DND-41 (cell line): Measurements from ENCODE around the gene FCGR1A.
"Not testable (repeated sequence)": the region's sequence is repeated elsewhere in the genome, so short reads cannot be mapped to it uniquely, and the experiment has no call there.

ENCODE experiments used
- EZH2 ChIP-seq: IDR thresholded peaks from 3 replicates; pipeline ENCODE4 v1.6.1; 2012; ENCODE audit warnings: borderline replicate concordance, low read depth, mild to moderate bottlenecking, moderate library complexity, low read length, inconsistent platforms; ENCODE audit not compliant: severe bottlenecking
- TF ChIP-seq, protein P1 (sequence below): IDR thresholded peaks from 2 replicates; pipeline ENCODE4 v1.5.1; 2012; ENCODE audit warnings: borderline replicate concordance, low read length, moderate library complexity, mild to moderate bottlenecking; ENCODE audit not compliant: poor library complexity, severe bottlenecking; ENCODE audit errors: extremely low read depth

DNA sequence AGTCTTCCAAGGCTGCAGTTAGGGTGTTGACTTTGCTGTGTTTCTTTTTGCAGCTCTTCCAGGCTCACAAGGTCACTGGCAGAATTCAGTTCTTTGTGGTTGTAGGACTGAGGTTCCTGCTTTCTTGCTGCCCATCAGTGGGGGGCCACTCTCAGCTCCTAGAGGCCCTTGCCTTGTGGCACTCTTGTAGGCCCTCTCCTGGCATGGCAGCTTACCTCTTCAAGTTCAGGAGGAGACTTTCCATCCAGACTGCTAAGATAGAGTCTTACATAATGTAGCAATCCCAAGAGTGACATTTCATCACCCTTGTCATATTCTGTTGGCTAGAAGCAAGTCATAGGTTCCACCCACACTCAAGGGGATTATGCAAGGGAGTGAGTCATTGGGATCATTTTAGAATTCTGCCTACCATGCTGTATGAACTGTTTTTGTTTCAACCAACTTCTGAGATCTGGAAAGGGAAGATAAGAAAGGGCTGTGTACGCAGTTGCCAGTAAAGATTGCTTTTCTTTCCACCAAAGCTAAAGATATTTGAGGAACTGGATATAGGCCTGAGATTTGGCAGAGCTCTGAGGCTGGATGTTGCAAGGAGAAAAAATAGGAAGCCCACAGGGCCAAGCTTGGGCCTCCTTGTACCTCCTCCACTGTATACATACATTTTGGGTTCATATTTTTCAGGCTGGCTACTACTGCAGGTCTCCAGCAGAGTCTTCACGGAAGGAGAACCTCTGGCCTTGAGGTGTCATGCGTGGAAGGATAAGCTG is 5.4 kb downstream of the FCGR1A start:
- TF ChIP-seq EZH2, result not testable (repeated sequence)
- TF ChIP-seq, protein P1, sequence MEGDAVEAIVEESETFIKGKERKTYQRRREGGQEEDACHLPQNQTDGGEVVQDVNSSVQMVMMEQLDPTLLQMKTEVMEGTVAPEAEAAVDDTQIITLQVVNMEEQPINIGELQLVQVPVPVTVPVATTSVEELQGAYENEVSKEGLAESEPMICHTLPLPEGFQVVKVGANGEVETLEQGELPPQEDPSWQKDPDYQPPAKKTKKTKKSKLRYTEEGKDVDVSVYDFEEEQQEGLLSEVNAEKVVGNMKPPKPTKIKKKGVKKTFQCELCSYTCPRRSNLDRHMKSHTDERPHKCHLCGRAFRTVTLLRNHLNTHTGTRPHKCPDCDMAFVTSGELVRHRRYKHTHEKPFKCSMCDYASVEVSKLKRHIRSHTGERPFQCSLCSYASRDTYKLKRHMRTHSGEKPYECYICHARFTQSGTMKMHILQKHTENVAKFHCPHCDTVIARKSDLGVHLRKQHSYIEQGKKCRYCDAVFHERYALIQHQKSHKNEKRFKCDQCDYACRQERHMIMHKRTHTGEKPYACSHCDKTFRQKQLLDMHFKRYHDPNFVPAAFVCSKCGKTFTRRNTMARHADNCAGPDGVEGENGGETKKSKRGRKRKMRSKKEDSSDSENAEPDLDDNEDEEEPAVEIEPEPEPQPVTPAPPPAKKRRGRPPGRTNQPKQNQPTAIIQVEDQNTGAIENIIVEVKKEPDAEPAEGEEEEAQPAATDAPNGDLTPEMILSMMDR, result not testable (repeated sequence)
